LNCaP clone FGC (cell line): ENCODE results near the gene L2HGDH.

ENCODE experiments used
- DNase-seq: peaks from one replicate; pipeline ENCODE4 v3.0.0-alpha.2; 2011; ENCODE audit warnings: low read depth
- H3K4me3 ChIP-seq: 2 replicates; pipeline ENCODE4 v1.5.1; 2011; ENCODE audit warnings: mild to moderate bottlenecking, low read depth, low read length, control low read depth
- TF ChIP-seq, protein P1 (sequence below): IDR thresholded peaks from 2 replicates; pipeline ENCODE4 v1.5.1; 2012; ENCODE audit warnings: mild to moderate bottlenecking; ENCODE audit not compliant: control insufficient read depth, insufficient read depth; ENCODE audit errors: extremely low read depth

L2HGDH gene

DNA sequence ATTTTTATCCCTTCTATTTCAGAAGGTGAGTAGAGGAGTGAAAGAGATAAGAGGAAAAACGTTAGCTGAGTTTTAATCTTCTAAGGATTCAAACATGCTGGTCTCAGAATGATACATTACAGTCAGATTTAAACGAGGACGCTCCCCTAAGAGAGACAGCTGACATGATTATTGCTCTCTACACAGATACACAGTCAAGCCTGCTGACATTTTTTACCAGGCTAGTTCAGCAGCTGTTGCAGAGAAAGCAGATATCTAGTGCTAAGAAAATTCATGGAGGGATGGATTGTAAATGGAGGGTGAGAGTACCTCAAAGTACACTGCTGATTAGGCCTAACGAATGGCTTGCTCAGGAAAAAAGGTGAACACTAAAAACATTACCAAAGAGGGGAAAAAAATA lies 48.7 kb downstream of the L2HGDH start:
- TF ChIP-seq, protein P1, sequence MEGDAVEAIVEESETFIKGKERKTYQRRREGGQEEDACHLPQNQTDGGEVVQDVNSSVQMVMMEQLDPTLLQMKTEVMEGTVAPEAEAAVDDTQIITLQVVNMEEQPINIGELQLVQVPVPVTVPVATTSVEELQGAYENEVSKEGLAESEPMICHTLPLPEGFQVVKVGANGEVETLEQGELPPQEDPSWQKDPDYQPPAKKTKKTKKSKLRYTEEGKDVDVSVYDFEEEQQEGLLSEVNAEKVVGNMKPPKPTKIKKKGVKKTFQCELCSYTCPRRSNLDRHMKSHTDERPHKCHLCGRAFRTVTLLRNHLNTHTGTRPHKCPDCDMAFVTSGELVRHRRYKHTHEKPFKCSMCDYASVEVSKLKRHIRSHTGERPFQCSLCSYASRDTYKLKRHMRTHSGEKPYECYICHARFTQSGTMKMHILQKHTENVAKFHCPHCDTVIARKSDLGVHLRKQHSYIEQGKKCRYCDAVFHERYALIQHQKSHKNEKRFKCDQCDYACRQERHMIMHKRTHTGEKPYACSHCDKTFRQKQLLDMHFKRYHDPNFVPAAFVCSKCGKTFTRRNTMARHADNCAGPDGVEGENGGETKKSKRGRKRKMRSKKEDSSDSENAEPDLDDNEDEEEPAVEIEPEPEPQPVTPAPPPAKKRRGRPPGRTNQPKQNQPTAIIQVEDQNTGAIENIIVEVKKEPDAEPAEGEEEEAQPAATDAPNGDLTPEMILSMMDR = no peak
- H3K4me3 ChIP-seq = no peak overlapping the region
- no peak for DNase-seq

DNA sequence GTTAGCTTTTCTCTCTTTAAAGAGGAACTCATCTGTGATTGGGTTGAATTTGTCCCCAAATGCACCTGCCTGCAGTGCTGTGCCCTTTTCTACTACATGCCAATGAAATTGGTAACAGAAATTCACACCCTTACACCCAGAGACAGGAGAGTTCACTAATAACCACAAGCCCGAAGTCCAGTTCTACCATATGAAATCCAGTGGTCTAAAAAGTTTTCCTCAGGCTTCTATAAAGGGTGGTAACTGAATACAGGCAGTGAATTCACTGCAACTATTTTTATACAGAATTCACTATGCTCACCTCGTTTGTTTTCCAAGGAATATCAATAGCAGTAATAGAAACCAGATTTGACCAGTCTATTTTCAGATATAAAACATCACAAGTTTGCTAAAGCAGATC lies 49.2 kb downstream of the L2HGDH start:
- TF ChIP-seq, protein P1 = no peak
- H3K4me3 ChIP-seq = no peak overlapping the region
- DNase-seq = no peak

DNA sequence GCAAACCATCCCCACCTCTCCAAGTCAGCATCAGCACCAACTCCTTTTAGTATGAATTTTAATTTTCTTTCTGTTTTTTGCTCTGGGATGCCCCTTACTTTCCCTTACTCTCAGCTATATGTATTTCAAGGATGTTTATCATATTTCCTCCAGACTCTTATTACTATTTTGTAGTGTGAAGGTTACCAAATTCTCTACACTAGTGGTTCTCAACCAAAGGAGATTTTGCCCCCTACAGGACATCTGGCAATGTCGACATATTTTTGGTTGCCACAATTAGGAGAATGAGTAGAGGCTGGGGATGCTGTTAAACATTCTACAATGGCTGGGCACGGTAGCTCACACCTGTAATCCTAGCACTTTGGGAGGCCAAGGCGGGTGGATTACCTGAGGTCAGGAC lies 51.5 kb downstream of the L2HGDH start:
- TF ChIP-seq, protein P1 = peak; percentile 60
- DNase-seq = no peak
- H3K4me3 ChIP-seq = no peak overlapping the region

DNA sequence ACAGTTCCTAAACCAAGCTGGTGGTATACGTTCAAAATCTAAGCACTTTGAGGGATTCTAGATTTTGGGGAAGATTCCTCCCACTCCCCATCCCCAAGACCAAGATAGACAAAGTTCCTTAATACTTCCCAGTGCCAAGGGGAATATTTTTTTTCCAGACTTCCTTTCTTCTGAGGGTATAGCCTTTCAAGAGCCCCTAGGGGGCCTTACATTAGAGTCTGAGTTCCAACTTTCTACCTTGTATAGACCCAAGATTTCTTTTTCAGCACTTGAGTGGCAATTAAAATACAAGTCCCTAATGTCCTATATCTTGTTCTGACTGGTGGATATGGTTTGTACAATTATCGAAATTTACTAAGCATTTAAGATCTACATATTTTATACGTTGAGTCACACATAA lies 52.0 kb downstream of the L2HGDH start:
- TF ChIP-seq, protein P1 = no peak
- no peak overlapping the region for H3K4me3 ChIP-seq
- DNase-seq = no peak

DNA sequence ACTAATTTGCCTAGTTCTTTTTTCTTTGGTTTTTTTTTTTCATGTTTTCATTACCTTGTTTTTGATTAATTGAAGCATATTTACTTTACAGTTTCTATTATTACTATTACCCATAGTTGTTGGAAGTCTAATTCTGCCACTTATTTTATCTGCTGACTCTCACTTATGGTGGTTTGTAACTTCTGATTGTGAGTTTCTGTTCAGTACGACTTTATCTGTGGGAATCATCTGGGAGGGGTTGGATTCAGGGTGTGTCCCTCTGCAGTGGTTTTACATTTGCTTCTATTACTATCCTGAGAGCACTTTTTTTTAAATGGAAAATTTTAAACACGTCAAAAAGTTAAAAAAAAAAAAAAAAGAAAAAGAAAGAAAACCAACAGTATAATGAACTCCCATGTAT lies 54.3 kb downstream of the L2HGDH start:
- DNase-seq = no peak
- H3K4me3 ChIP-seq = no peak overlapping the region
- TF ChIP-seq, protein P1 = no peak

DNA sequence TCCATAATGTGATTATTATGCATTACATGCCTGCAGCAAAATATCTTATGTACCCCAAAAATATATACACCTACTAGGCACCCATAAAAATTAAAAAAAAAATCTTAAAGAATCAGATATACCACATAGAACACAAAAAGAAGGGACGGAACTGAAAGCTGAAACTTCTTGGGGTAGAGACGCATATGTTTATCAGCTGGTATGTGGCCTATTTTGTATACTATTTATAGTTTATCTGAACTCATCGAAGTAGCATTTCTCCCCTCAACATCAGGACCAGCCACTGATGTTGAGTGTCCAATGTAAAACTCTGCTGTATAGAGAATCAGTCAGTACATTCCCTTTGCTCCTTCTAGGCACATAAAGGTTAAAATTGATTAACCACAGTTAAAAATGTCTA lies 57.8 kb downstream of the L2HGDH start:
- TF ChIP-seq, protein P1 = no peak
- H3K4me3 ChIP-seq = no peak overlapping the region
- DNase-seq = no peak

DNA sequence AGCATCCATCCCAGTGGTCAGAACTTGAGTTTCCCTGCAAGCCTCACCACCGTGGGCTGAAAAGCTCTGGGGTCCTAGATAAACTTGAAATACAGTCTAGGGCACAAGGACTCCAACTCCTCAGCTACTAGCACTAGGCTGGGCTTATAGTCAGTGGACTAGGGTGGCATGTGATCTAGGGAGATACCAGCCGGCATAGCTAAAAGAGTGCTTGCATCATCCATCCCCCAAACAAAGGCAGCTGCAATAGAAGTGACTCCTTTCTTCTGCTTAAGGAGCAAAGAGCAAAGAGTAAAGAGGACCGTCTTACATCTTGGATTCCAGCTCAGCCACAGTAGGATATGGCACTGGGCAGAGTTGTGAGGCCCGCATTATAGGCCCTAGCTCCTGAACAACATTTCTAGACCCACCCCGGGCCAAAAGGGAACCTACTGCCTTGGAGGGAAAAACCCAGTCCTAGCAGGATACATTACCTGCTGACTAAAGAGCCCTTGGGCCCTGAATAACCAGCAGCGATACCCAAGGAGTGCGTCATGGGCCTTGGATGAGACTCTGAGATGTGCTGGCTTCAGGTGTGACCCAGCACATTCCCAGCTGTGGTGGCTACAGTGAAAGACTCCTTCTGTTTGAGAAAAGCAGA lies 62.8 kb downstream of the L2HGDH start:
- no peak overlapping the region for H3K4me3 ChIP-seq
- TF ChIP-seq, protein P1 = no peak
- DNase-seq = no peak
